Activated CD8-positive, alpha-beta memory T cell treated with anti-CD3 and anti-CD28 coated beads for 4 hours (primary cell): ENCODE results near the gene KIF26B.
"Not testable (repeated sequence)": the region's sequence is repeated elsewhere in the genome, so short reads cannot be mapped to it uniquely, and the experiment has no call there.

Experiments used
- DNase-seq, 2 donors: peaks; one replicate each; pipeline ENCODE4 v3.0.0-alpha.2; 2020; ENCODE audit warnings: low read depth in 2 of 2

KIF26B gene

GRCh38 chr1:245325922-245326795 lies 171.4 kb downstream of the KIF26B start:
- no peak for DNase-seq

GRCh38 chr1:245327360-245327759 lies 172.6 kb downstream of the KIF26B start:
- no peak for DNase-seq

- DNase-seq = no peak
Observed at GRCh38 chr1:245327842-245328241, 173.1 kb downstream of the KIF26B start.

DNA sequence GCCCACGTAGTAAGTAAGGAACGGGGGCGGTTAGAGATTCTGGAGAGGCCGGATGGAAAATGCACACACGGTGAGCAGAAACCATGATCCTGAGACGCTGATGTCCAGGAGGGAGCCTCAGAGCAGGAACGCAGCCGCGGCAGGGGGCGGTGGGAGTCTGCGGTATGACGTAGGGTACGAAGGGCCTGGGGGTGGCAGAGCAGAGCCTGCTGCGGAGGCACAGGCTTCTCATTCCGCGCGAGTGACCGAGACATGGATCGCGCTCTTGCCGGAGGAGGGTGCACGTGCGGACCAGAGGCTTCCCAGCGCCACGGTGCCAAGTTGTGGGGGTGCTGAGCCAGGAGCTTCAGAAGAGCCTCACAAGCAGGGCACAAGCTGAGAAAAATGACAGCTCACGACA lies 176.2 kb downstream of the KIF26B start:
- no peak for DNase-seq

DNA sequence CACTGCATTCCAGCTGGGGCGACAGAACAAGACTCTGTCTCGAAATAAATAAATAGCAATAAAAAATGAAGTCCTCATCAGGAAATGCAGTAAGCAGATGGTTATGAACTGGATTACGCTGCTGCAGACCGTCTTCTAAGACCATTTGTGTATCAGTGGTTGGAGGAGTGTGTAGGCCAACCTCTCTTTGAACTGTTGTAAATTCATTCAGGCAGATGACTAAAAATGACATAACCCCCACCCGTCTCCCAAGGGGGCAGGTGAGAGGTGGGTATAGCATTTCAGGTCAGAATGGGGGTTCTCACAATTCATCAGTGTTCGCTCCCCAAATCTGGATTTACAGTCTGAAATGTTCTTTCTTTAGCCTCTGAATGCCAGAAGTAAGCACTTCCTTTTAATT lies 177.3 kb downstream of the KIF26B start:
- DNase-seq = no peak

DNA sequence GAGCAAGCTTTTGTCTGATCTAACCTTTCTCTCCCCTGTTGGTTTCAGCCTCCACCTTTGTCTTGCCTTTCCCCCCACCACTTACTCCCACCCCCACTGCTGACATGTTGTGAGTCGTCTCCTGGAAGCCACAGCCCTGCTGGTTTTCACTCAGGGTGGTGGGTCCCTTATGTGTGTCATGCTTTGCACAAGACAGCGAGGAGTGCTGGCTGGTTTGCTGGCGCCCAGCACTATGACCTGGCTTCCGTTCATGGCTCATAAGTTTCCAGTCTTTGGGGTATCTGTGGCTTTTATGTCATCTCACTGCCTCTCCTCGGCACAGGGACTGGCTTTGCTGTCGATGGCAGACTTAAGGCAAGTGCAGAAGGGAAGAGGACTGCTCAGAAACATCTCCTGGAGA lies 177.7 kb downstream of the KIF26B start:
- DNase-seq = no peak

DNA sequence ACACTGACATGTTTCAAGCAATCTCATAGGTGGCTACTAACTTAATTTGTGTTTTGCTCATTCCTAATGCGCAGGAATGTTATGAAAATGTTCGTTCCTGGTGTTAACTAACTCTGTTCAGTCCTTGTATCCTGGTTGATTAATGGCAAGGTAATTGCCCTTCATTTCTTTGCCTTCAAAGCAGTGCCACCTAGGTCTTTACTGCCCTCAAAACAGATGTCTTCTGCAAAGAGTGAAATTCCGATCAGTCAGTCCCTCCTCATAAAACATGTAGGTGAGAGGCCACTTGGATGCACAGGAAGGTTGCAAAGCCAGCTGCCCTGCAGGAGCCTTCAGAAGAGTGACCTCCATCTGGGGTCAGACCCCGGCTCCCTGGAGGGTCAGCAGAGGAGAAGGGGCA lies 179.4 kb downstream of the KIF26B start:
- DNase-seq = no peak

DNA sequence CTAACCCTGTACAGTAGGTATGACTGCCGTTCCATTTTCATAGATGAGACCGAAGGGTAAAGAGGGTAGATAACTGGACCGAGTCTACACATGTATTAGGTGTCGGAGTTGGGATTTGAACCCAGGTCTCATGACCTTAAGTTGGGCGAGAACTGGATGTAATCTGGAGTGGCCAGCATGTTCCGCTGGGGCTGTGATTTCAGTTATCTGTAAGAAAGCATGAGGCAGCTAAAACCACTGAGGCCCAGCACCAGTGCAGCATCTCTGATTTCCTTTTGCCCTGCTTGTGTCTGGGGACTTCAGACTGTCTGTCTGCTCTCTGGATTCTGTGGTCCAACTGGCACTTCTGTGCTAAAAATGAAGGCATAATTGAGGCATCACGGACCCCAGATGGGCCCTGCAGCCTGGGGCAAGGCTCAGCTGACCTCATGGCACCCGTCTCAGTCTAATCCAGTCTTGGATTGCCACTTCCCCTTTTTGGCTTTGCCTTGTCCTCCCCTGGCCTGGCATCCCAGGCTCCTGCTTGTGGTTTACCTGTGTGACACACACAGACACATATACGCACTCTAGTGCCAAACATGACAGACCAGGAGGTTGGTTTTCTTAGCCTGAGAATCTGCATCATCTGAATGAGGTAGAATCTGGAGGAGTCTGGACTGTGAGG lies 180.2 kb downstream of the KIF26B start:
- DNase-seq = no peak

DNA sequence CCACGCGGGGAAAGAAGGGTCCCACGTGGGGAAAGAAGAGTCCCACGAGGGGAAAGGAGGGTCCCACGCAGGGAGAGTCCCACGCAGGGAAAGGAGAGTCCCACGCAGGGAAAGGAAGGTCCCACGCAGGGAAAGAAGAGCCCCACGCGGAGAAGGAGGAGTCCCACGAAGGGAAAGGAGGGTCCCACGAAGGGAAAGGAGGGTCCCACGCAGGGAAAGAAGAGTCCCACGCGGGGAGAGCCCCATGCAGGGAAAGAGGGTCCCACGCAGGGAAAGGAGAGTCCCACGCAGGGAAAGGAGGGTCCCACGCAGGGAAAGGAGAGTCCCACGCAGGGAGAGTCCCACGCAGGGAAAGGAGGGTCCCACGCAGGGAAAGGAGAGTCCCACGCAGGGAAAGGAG lies 180.9 kb downstream of the KIF26B start:
- DNase-seq = not testable (repeated sequence)

DNA sequence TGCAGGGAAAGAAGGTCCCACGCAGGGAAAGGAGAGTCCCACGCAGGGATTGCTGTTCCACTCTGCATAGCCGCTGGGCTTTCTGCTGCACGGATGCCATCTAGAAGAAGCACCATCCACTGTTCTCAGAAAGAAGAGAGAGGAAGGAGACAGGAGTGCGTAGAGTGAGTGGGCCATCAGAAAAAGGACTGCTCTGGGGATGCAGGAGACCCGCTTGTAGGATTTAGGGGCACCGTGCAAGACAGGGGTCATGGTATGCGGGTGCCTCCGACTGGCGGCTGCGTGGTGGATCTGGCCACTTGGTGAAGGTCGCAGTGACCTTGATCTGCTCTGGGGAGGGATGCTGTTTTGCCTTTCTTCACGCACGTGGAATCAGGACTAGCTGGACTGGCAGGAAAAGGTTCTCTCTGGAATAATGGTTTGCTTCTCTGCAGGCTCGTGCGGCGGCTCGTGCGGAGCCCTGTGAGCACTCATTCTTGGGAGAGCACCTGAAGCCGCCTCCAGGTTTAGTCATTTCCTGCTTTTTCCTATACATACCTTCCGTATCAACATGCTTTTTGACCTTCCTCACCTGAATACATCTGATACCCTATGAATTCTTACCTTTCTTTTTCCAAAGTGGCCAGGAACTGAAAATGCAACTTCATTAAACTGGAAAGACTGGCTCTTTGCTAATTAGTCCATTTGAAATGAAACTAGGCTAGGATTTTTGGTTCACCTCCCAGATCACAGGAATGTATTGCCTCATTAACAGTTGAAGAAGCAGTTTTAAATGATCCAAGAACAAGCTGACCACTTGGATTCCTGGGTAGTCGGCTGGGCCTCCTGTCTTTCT lies 181.6 kb downstream of the KIF26B start:
- no peak for DNase-seq

DNA sequence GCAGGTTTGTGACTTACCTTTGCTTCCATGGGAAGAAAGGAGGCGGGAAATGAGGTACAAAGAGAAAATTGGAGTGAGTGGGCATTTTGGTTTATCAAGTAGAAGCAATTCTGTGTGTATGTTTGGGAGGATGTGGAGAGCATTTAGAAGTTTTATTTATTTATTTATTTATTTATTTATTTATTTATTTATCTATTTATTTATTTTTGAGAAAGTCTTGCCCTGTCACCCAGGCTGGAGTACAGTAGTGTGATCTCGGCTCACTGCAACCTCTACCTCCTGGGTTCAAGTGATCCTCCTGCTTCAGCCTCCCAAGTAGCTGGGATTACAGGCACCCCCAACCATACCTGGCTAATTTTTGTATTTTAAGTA lies 182.2 kb downstream of the KIF26B start:
- not testable (repeated sequence) for DNase-seq

DNA sequence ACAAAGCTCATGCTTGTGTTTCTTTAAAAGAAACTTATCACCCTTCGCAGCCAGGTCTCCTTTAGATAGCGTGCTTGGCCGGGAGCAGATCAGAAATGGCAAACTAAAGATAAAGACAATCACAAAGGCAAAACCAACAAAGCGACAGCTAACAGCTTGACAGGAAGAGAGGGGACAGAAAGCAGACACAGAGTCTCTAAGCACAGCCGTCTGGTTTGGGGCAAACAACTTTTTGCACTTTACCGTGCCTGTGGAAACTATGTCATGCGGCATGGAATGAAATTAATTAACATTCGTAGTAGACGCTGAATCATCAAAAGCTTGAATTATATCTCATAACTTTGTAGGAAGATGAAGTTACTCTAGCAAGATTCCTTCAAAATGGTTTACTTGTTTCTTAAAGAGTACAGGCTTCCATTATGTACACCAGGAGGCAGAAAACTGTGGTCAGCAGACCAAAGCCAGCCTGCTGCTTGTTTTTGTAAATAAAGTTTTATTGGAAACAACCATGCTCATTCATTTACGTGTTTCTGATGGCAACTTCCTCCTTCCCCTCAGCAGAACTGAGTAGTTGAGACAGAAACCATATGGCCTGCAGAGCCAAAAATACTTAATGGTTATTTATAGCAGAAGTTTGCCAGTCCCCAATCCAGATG lies 183.2 kb downstream of the KIF26B start:
- no peak for DNase-seq

DNA sequence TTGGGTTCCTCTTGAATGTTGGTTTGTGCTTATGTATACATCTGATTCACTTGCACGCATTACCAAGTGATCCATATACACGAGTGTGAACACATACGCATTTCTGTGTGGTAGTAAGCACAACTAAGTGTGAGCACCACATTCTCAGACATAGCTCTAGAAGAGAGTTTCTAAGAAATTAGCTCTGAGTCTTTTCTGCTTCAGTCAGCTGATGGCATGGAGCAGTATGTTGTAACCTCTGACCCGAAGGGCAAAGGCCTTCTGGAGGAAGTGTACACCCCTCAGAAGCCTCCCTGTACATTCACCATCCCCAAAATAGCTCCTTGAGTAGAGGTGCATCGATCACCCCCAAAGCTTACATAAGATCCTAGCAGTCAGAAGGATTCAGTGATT lies 183.7 kb downstream of the KIF26B start:
- no peak for DNase-seq

- DNase-seq = no peak
Observed at GRCh38 chr1:245341743-245342142, 187.0 kb downstream of the KIF26B start.

DNA sequence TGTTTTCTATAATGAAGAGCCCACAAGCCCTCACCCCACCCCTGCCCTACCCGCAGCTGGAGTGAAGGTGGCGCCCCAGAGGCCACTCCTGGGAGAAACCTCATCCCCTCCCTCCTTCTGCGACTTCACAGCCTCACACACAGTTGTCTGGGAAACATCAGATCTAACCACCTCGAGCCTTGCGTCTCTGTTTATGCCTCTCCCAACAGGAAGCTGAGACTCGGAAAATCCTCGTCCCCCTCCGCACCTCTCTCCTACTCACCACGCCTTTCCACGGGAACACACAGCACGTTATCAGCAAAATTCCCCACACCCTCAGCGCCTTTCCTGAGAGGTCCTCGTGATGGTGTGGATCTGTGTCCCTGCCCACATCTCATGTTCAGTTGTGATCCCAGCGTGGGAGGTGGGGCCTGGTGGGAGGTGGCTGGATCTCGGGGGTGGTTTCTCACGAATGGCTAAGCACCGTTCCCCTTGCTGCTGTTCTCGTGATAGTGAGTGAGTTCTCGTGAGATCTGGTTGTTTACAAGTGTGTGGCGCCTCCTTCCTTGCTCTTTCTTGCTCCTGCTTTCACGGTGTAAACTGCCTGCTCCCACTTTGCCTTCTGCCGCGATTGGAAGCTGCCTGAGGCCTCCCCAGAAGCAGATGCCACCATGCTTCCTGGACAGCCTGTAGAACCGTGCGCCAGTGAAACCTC lies 190.6 kb downstream of the KIF26B start:
- no peak for DNase-seq

DNA sequence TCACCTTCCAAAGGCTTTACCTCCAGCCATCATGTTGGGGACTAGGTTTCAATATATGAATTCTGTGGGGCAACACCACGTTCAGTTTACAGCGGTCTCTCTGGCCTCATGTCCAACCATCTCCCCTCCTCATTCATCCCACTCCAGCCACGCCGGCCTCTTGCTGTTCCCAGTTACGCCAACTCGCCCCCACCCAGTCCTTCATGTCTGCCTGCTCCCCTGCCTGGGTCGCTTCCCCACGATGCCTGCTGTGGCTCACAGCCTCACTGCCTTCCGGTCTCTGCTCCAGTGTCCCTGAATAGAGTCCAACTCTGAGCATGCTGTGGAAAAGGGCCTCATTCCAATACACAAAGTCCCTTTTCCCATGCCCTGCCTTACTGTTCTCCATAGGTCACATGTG lies 193.8 kb downstream of the KIF26B start:
- DNase-seq = no peak

DNA sequence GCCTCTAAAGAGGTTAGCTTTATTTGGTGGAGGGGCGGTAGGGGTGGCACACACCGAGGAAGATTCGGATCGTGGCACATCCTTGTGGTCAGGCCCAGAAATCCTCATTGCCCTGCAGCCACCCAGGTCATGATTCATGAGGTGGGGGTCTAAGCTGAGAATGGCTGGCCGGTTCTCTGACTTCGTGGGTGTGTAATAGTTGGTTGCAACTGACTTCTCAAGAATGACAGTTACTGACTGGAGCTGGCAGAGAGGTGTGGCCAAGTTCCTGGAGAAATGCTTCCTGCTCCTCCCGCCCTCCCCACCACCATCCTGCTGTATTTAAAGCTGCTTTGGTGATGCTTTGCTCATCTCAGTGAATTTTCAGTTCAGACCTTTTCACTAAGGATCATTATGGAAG lies 198.6 kb downstream of the KIF26B start:
- DNase-seq = no peak

DNA sequence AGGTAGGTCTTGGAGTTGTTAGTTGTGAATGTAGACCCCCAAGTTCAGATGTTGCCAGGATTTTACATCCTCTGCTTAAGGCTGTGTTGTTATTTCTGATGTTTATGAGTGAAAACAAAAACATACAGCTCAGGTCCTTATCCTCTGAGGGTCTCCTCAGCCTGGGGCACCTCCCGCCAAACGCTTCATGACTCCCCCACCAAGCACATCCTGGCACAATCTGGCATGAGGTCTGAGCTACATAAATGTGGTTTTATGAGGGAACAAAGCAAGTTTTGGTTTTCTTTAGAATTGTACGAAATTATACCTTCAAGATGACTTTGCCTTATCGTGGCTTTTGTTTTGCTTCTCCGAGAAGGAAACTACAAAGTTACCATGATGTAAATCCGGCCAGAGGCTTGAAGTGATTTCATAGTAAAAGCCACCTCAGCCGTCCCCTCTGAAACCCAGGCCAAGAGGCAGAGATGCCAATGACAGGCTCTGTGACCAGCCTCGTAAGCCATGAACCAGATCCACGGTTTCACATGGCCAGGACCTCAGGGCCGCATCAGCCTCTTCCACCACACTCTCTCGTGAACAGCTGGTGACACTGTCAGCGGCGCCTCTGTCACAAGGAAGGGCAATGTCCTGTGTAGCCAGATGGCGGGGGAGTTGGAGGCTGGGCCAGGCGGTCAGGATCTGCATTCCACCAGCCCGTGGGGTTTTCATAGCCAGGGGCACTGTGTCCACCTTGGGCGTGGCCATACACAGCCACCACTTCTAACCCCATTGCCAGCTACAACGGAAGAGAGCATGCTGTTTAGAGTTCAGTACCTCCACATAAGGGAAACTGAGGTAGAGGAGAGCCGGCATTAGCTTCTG lies 199.4 kb downstream of the KIF26B start:
- DNase-seq = no peak

DNA sequence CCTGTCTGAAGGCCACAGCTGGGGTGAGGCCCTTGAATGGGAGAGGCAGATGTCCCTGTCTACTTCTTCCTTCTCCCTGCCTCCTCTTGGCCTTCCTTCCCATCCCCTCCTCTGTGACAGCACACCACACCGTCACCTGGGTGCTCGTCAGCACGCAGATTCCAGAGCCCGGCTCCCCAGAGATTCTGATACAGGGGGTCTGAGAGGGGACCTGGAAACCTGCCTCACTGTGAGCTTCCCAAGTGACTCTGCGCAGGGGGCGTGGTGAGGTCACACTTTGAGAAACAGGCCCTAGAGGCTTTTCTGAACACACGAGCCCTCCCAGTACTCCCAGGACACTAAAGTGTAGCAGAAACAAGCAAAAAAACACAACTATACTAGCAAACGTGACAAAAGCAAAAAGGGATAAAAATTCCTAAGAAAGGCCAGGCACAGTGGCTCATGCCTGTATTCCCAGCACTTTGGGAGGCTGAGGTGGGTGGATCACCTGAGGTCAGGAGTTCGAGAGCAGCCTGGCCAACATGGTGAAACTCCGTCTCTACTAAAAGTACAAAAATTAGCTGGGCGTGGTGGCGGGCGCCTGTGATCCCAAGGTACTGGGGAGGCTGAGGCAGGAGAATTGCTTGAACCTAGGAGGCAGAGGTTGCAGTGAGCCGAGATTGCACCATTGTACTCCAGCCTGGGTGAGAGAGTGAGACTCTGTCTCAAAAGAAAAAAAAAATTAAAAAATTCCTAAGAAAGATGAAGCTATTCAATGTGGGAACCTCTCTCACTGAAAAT lies 201.3 kb downstream of the KIF26B start:
- DNase-seq = not testable (repeated sequence)
